GM11168 (cell line): ENCODE results near the gene MFSD12.

Source experiments
- in situ Hi-C: fragments of 300-500 bp; cut with MboI; formaldehyde crosslinking; loops from one replicate; pipeline ENCODE4 v1.12.0; 2022; ENCODE audit warnings: low sequenced_read_pairs; ENCODE audit not compliant: unreplicated experiment

The MFSD12 gene

GRCh38 chr19:3563709-3564524 is 6.5 kb upstream of the MFSD12 start:
- in situ Hi-C loops = no loop called here

DNA sequence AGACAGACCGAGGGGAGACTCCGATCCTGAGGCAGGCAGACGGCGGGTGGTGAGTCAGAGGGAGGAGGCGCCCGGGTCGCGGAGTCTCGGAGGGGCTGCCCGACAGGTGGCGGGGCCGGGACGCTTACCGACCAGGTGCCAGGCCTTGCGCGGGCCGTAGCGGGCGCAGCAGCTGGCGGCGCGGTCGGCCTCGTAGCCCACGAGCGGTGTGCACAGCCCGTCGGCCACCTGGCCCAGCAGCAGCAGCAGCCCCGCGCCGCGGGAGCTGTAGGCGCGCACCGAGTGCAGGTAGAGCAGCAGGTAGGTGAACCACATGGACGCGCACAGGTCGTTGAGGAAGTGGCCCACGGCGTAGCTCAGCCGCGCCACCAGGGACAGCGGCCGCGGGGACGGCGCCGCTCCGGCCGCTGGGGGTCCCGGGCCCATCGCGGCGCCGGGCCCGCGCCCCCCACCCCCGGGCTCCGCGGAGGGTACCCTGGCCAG is 367 bp downstream of the MFSD12 start:
- in situ Hi-C loops = no loop called here

DNA sequence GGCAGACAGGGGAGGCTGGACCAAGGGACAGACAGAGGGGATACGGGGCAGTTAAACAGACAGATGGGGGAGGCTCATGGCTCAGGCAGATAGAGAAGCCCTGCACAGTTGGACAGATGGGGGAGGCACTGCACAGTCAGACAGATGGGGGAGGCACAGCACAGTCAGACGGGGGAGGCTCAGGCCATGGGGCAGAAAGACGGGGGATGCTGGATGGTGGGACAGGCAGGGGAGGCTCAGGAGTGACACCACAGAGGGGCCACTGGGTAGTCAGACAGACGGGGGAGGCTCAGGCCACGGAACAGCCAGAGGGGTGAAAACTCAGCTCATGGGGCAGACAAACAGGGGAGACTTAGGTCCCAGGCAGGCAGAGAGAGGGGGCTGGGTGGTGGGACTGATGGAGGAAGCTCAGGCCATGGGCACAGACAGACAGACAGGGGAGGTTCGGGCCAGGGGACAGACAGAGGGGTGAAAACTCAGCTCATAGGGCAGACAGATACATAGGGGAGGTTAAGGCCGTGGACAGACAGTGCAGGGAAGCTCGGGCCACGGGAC is 886 bp downstream of the MFSD12 start:
- in situ Hi-C loops = no loop called here

DNA sequence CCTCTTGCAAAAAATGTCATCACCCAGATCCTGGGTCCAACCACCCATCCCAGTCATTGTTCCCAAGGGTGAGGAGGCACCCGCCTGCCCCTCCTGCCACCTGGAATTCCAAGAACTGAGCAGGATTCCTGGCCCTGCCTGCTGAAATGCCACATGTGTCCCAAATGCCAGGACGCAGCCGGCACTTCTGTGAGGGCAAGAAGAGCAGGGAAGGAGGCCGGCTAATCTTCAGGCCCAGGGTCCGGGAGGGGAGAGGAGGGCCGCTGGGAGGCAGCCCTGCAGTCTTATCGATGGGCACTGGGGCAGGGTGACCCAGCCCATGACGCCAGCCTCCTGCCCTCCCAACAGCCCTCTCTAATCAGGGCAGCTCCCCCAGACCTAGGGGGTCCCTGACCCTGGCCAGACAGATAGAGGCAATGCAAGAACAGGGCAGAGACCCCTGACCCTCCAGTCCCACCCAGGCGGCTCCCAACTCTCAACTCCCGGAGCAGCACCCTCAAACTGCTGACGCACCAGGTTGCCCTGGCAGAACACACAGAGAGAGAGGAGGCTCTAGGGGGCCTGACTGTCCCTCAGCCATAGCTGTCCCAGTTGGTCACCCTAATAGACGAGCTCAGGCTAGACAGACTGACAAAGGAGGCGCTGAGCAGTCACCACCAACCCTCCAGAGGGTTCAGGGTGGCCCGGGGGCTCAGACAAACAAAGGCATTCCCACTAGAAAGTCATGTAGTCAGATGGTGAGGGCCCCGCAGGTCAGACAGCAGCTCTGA is 1.5 kb downstream of the MFSD12 start:
- in situ Hi-C loops = no loop called here

- in situ Hi-C loops = no loop called here
These were observed 2.9 kb downstream of the MFSD12 start for GRCh38 chr19:3554254-3555083.

- in situ Hi-C loops = no loop called here
These were observed 5.6 kb downstream of the MFSD12 start for GRCh38 chr19:3551792-3552095.

- in situ Hi-C loops = no loop called here
These were observed 6.2 kb downstream of the MFSD12 start for GRCh38 chr19:3550947-3551791.

DNA sequence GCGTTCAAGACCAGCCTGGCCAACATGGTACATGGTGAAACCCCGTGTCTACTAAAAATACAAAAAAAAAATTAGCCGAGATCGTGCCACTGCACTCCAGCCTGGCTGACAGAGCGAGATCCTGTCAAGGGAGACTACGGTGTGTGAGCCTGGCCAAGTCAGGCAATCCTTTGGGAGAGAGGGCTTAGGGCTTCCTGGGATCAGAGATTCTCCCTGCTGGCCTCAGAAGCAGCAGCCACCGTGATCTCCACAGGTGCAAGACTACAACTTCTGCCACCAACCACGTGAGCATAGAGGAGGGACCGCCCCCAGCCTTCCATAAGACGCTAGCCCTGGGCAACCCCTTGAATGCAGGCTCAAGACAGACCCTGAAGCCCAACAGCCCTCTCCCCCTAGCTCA is 7.6 kb downstream of the MFSD12 start:
- in situ Hi-C loops = no loop called here

DNA sequence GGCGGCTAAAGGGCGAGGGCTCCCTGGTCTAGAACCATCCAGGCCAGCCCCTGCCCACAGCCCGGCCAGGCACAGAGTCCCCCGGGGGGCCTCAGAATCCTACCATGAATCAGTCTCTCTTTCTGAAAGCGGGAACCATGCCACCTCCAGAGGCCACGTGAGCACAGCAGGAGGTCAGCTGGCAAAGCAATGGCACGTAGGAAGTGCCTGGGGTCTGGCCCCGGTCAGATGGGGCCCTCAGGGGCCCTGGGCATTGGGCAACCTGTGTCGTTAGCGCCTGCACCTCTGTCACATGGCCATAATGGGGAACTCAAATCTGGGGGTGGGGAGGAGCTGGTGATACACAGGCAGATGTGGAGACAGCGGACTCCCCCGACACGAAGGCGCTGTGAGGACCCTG is 8.8 kb downstream of the MFSD12 start:
- in situ Hi-C loops = no loop called here

DNA sequence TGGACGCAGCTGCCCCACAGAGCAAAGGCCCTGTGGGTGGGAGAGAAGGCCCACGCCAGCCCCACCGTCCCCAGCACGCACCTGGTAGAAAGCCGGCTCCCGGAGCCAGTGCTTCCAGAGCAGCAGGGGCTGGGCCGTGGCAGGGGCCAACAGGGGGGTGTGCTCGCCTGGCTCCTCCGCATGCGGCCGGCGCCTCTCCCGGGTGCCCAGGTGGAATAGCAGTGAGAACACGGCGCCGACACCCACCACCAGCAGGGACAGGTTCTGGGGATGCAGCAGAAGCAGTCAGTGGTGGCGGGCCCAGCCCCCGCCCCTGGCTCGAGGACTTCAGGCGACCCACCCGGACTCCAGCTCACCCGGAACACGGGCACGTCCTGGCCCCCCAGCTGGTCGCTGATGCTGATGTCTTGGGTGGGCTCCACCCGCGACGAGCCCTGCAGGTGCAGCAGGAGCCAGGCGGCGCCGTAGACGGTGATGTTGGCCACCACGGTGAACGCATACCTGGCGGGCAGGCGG is 9.6 kb downstream of the MFSD12 start:
- in situ Hi-C loops = no loop called here

DNA sequence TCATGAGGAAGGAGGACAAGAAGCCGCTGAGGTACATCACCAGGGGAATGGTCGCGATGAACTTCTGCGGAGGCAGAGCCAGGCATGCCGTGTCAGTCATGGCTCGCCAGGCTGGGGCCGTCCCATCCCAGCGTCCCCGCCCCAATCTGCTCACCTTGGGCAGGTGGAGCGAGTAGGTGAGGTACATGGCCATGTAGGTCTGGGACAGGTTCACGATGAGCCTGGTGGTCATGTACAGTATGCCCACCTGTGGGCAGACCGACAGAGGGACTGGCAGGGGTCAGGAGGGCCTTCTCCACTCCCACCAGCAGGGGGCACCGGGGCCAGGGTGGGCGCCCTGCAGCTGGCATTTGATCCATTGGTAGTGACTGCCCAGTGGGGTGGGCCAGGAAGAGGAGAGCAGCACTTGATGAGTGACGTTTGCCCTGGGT is 10.1 kb downstream of the MFSD12 start:
- in situ Hi-C loops = no loop called here

- in situ Hi-C loops = no loop called here
These were observed 11.3 kb downstream of the MFSD12 start for GRCh38 chr19:3546119-3546518.

DNA sequence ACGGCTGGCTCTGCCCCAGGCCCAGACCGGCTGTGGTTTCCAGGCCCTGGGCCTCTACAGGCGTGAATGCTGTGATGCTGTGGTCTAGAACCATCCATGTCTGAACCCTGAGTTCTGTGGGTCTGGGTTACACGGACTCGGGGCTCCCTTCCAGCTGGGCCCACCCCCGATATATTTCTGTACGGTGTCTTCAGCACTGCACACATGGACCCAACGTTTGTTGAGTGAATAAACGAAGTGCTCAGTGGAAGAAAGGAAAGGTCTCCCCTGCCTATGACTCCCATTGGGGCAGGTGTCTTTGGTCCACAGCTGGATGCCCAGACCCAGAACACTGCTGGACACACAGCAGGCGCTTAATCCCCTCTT is 11.7 kb downstream of the MFSD12 start:
- in situ Hi-C loops = no loop called here

- in situ Hi-C loops = no loop called here
These were observed 12.4 kb downstream of the MFSD12 start for GRCh38 chr19:3544742-3545668.

- in situ Hi-C loops = no loop called here
These were observed 13.4 kb downstream of the MFSD12 start for GRCh38 chr19:3544058-3544376.

DNA sequence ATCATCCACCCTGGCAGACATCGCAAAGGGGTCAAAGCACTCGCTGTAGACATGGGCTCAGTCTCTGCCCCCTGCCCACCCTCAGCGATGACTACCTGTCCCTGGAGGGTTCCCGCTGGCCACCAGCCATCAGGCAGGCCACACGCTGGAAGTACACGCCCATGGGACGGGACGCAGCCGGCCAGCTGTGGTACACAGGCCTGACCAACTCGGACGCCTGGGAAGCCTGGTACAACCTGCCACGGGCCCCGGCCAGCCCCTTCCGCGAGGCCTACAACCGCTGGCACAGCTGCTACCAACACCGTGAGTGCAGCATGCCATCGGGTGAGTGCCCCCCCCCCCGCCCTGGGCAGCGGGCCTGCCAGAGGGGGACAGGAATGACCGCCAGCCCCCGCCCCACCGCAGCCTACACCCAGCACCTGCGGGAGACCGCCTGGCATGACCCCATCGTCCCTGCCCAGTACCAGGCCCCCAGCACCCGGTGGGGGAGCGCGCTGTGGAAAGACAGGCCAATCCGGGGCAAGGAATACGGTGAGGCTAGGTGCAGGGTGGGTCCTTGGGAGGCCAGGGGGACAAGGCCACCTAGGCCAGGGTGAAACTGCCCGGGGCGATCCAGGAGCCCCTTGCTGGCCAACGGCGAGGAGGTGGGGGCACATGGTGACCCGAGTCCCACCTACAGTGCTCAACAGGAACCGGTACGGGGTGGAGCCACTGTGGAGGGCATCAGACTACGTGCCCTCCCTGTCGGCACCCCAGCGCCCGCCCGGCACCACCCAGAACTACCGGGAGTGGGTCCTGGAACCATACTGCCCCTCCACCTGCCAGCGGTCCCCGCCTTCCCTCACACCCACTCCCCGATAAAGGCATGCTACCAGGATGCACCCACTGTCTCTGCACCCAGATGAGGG is 14.0 kb downstream of the MFSD12 start:
- in situ Hi-C loops = no loop called here

DNA sequence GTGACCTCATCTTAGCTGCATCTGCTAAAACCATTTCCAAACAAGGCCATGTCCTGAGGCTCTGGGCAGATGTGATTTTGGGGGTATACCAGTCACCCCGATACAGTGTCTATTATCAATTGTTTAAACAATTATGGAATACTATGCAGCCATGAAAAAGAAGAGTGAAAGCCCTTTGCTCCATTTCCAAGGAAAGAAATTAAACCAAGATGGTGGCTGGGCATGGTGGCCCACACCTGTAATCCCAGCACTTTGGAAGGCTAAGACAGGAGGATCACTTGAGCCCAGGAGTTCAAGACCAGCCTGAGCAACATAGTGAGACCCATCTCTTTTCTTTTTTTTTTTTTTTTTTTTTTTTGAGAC is 17.6 kb downstream of the MFSD12 start:
- in situ Hi-C loops = no loop called here
